A673 (cell line): ENCODE measurements around the gene SGPL1. TPM values are rescaled to one million over a fixed set of nuclear protein-coding genes. Genes with fewer than 3 reads are reported as not detected.

Experiments used
- BruUV-seq: library from RNA; stranded (reverse); fragments of 400-500 nt; replicated peaks from 2 replicates; lab custom pipeline; 2021; lab: Mats Ljungman, UMichigan
- CTCF ChIA-PET: fragments of 300-600 bp; sonication (Branson Sonifier 250); formaldehyde crosslinking; loops from one replicate; lab custom pipeline; 2022; ENCODE audit warnings: antibody characterized with exemption; lab: Charles Lee
- POLR2A ChIA-PET: fragments of 300-600 bp; sonication (Branson Sonifier 250); formaldehyde crosslinking; loops from one replicate; lab custom pipeline; 2022; ENCODE audit warnings: antibody characterized with exemption; ENCODE audit not compliant: low non-redundant PET; lab: Charles Lee
- DNase-seq: peaks from one replicate; pipeline ENCODE4 v3.0.0-alpha.2; 2015; ENCODE audit warnings: low spot score
- H3K27ac ChIP-seq: fragments of 200-600 bp; sonication (generic); 2 replicates; pipeline ENCODE4 v1.5.1; 2016; ENCODE audit warnings: mixed run types, low read depth, mild to moderate bottlenecking, mixed read lengths, antibody characterized with exemption, low read length; ENCODE audit not compliant: poor library complexity, severe bottlenecking
- H3K27me3 ChIP-seq: fragments of 200-600 bp; sonication (generic); replicated peaks from 2 replicates; pipeline ENCODE4 v1.6.1; 2017; ENCODE audit warnings: mixed run types, low read depth, mild to moderate bottlenecking, mixed read lengths, antibody characterized with exemption, low read length; ENCODE audit not compliant: insufficient read depth, poor library complexity
- H3K36me3 ChIP-seq: fragments of 200-600 bp; sonication (generic); 2 replicates; pipeline ENCODE4 v1.6.1; 2016; ENCODE audit warnings: mixed run types, mild to moderate bottlenecking, mixed read lengths, antibody characterized with exemption, low read length; ENCODE audit not compliant: insufficient read depth, poor library complexity, severe bottlenecking
- H3K4me1 ChIP-seq: fragments of 200-600 bp; sonication (generic); 2 replicates; pipeline ENCODE4 v1.6.1; 2017; ENCODE audit warnings: mixed run types, mild to moderate bottlenecking, mixed read lengths, antibody characterized with exemption, low read length; ENCODE audit not compliant: insufficient read depth, poor library complexity, severe bottlenecking
- H3K4me3 ChIP-seq: fragments of 200-600 bp; sonication (generic); 2 replicates; pipeline ENCODE4 v1.5.1; 2016; ENCODE audit warnings: low read depth, mixed run types, mild to moderate bottlenecking, mixed read lengths, low read length; ENCODE audit not compliant: poor library complexity, severe bottlenecking
- H3K9me3 ChIP-seq: fragments of 200-600 bp; sonication (generic); 2 replicates; pipeline ENCODE4 v1.6.1; 2016; ENCODE audit warnings: mixed run types, low read depth, mild to moderate bottlenecking, mixed read lengths, antibody characterized with exemption, low read length; ENCODE audit not compliant: poor library complexity, severe bottlenecking
- EZH2 ChIP-seq: fragments of 200-600 bp; sonication (generic); IDR thresholded peaks from 2 replicates; pipeline ENCODE4 v1.6.1; 2017; ENCODE audit warnings: borderline replicate concordance, low read depth, mild to moderate bottlenecking, mixed read lengths, antibody characterized with exemption, low read length; ENCODE audit not compliant: poor library complexity, severe bottlenecking
- intact Hi-C: fragments of 100-400 bp; cut with micrococcal nuclease; formaldehyde crosslinking; loops from one replicate; pipeline ENCODE4 v1.10.0; 2022; ENCODE audit not compliant: unreplicated experiment
- total RNA-seq: library from RNA; stranded (reverse); gene quantifications from 2 replicates; pipeline ENCODE4 v1.2.3, GENCODE V29; 2021
- TF ChIP-seq, protein P1 (sequence below): fragments of 300-800, 200-600 bp; sonication (generic); conservative IDR thresholded peaks from 2 replicates; pipeline ENCODE4 v1.5.1; 2017; ENCODE audit warnings: low read depth, mild to moderate bottlenecking, antibody characterized with exemption, low read length, moderate library complexity, mixed read lengths

Gene SGPL1
- total RNA-seq, 1 experiment from 2014 or later, result 48.6 TPM

DNA sequence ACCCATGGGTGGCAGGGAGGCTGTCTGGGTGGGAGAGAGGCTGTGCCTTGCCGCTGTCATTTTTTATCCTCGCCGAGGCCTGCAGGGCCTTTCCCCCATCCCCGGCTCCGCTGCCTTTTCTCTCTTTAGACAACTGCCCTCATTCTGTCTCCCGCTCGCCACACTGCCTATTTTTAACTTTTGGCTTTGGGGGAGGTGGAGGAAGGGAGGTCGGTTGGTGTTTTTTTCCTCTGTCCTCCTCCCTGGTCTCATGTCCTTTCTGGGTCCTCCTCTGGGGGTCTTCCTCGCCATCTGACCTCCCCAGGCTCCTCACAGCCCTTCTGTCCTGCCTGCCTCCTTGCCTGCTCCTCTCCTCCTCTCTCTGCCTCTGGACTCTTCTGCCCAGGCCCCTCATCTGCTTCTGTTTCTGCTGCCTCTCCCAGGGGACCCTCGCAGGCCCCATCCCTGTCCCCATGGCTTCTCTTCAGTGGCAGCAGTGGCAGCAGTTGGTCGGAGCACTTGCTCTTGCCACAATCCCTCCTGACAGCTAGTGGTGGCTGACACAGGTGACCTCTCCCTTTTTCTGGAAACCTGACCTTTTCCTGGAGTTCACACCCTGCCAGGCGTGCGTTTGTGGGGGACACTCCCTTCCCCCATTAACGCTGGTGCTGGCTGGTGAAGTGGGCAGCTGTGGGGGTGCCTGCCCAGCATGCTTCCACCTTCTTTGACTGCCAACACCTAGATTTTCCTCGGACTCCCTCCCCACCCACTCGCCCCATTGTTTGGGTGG, 92.1 kb downstream of the SGPL1 start:
- H3K27ac ChIP-seq, result no peak overlapping the region
- H3K36me3 ChIP-seq, result no peaks in the 10 kb centered on the region
- intact Hi-C loops, result no loop called here
- no peak overlapping the region for H3K4me3 ChIP-seq
- H3K9me3 ChIP-seq, result no peaks in the 10 kb centered on the region
- H3K4me1 ChIP-seq, result peaks cover 12% of the 10 kb centered on the region
- CTCF ChIA-PET, result no interaction called here
- BruUV-seq, result no TSS peak
- TF ChIP-seq, protein P1, sequence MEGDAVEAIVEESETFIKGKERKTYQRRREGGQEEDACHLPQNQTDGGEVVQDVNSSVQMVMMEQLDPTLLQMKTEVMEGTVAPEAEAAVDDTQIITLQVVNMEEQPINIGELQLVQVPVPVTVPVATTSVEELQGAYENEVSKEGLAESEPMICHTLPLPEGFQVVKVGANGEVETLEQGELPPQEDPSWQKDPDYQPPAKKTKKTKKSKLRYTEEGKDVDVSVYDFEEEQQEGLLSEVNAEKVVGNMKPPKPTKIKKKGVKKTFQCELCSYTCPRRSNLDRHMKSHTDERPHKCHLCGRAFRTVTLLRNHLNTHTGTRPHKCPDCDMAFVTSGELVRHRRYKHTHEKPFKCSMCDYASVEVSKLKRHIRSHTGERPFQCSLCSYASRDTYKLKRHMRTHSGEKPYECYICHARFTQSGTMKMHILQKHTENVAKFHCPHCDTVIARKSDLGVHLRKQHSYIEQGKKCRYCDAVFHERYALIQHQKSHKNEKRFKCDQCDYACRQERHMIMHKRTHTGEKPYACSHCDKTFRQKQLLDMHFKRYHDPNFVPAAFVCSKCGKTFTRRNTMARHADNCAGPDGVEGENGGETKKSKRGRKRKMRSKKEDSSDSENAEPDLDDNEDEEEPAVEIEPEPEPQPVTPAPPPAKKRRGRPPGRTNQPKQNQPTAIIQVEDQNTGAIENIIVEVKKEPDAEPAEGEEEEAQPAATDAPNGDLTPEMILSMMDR, result no peak
- no peak for TF ChIP-seq EZH2
- POLR2A ChIA-PET, result no interaction called here
- no peak for DNase-seq
- no peaks in the 10 kb centered on the region for H3K27me3 ChIP-seq

DNA sequence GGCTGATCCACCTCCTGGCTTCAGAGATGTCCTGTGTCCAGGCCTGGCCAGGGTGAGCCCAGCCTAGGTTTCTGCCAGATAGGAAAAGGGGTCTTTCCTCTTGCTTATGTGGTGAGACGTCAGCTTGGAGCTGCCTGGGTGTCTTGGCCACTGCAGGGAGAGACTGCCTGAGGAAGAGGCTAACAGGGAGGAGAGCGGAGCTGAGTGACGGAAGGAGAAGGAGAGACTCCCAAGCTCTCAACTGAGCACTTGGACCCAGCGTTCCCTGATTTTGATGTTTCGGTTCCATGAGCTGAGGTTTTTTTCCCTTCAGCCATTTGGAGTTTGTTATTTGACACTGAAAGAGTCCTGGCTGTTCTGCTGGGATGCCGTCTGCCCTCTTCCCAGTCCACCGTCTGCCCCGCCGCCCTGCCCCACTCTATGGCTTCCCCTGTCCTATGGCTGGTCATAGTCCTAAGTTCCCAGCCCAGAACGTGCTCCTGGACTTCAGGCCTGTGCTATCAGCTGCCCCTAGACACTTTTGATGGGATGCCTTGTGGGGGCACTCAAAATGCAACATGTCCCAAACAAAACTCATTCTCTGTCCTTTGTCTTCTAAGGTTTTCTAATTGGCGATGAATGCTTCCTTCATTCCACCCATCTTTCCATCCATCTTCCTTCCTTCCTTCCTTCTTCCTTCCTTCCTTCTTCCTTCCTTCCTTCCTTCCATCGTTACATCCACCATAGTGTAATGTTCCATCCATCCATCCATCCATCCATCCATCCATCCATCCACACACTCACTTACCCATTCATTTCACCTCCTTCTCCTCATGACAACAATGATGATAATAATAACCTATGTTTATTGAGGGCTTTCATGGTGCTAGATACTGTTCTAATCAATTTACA, 92.9 kb downstream of the SGPL1 start:
- ChIA-PET POLR2A (no interaction called here), CTCF (no interaction called here)
- no peaks in the 10 kb centered on the region for H3K9me3 ChIP-seq
- intact Hi-C loops, result no loop called here
- DNase-seq, result no peak
- H3K4me3 ChIP-seq, result no peak overlapping the region
- no peaks in the 10 kb centered on the region for H3K27me3 ChIP-seq
- no peaks in the 10 kb centered on the region for H3K36me3 ChIP-seq
- BruUV-seq, result no TSS peak
- TF ChIP-seq EZH2, result no peak
- TF ChIP-seq, protein P1, result no peak
- peaks cover 4% of the 10 kb centered on the region for H3K4me1 ChIP-seq
- H3K27ac ChIP-seq, result no peak overlapping the region

DNA sequence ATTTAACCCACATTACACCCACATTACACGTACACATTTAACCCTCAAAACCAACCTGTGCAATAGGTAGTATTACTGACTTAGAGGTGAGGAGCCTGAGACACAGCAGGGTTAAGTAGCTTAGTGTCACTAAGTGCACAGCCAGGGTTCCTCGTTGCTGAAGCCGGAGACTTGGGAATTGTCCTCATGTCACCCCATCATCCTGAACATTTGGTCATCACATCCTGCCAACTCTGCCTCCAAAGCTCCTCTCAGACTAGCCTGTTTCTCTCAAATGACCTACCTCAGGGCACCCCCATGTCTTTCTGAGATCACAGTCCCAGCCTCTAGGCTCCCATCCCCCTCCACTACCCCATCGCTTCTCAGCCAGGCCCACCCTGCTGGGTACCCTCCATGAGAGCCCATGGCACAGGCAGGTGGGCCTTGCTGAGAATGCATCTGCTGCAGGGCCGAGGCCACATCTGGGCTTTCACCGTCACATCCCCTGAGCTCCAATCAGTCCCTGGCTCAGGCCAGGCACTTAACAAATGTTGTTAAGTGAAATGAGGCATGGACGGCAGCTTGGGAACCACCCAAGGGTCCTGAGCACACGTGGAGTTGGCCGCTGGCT, 93.7 kb downstream of the SGPL1 start:
- Histone ChIP-seq H3K27ac (no peak overlapping the region), H3K4me3 (no peak overlapping the region), H3K9me3 (no peaks in the 10 kb centered on the region), H3K36me3 (no peaks in the 10 kb centered on the region), H3K4me1 (no peaks in the 10 kb centered on the region), H3K27me3 (no peaks in the 10 kb centered on the region)
- intact Hi-C loops, result no loop called here
- DNase-seq, result no peak
- CTCF ChIA-PET, result no interaction called here
- POLR2A ChIA-PET, result no interaction called here
- BruUV-seq, result no TSS peak
- TF ChIP-seq EZH2, result no peak
